Posterior cingulate gyrus (tissue), 11 donors: Measurements from ENCODE around the gene CBFA2T2.
"Not testable (repeated sequence)": the region's sequence is repeated elsewhere in the genome, so short reads cannot be mapped to it uniquely, and the experiment has no call there.

Experiments used
- DNase-seq, 10 donors: peaks; one replicate each; pipeline versions ENCODE4 v3.0.0 to v3.0.0-alpha.2; 2020 to 2021; ENCODE audit warnings: mixed read lengths in 3 of 10
- intact Hi-C: fragments of 100-400 bp; cut with DNase I; formaldehyde crosslinking; loops from one replicate; pipeline ENCODE4 v1.15.1; 2023

The CBFA2T2 gene

GRCh38 chr20:33493076-33493766 is 3.3 kb downstream of the CBFA2T2 start:
- DNase-seq = peak in 2 of 10 donors; percentile 20 to 53
- intact Hi-C loops = no loop called here

- peak in 1 of 10 donors; percentile 59 for DNase-seq
- intact Hi-C loops = not testable (repeated sequence)
Observed at GRCh38 chr20:33496776-33497175, 6.9 kb downstream of the CBFA2T2 start.

GRCh38 chr20:33499355-33499754 is 9.5 kb downstream of the CBFA2T2 start:
- intact Hi-C loops = no loop called here
- DNase-seq = no peak

- intact Hi-C loops = no loop called here
Observed at GRCh38 chr20:33501000-33501399, 11.1 kb downstream of the CBFA2T2 start.

GRCh38 chr20:33503564-33503963 is 13.7 kb downstream of the CBFA2T2 start:
- peak in 1 of 10 donors; percentile 43 for DNase-seq
- intact Hi-C loops = no loop called here

More at GRCh38 chr20:33501000-33501399, 11.1 kb downstream of the CBFA2T2 start:
- DNase-seq = no peak

GRCh38 chr20:33506576-33506975 is 16.7 kb downstream of the CBFA2T2 start:
- DNase-seq = peak in 1 of 10 donors; percentile 34
- intact Hi-C loops = no loop called here

- intact Hi-C loops = no loop called here
- DNase-seq = peak in 1 of 10 donors; percentile 1
Observed at GRCh38 chr20:33507461-33507860, 17.6 kb downstream of the CBFA2T2 start.

- intact Hi-C loops = not testable (repeated sequence)
Observed at GRCh38 chr20:33508015-33508414, 18.1 kb downstream of the CBFA2T2 start.

GRCh38 chr20:33509057-33509456 is 19.2 kb downstream of the CBFA2T2 start:
- intact Hi-C loops = not testable (repeated sequence)
- peak in 1 of 10 donors; percentile 3 for DNase-seq

More at GRCh38 chr20:33508015-33508414, 18.1 kb downstream of the CBFA2T2 start:
- DNase-seq = peak in 1 of 10 donors; percentile 22

GRCh38 chr20:33511876-33512275 is 22.0 kb downstream of the CBFA2T2 start:
- peak in 1 of 10 donors; percentile 47 for DNase-seq
- intact Hi-C loops = not testable (repeated sequence)

- intact Hi-C loops = no loop called here
- DNase-seq = peak in 1 of 10 donors; percentile 39
Observed at GRCh38 chr20:33515569-33516216, 25.8 kb downstream of the CBFA2T2 start.

- DNase-seq = no peak
- intact Hi-C loops = no loop called here
Observed at GRCh38 chr20:33516882-33517281, 27.0 kb downstream of the CBFA2T2 start.

GRCh38 chr20:33518071-33518470 is 28.2 kb downstream of the CBFA2T2 start:
- DNase-seq = peak in 1 of 10 donors; percentile 3
- intact Hi-C loops = no loop called here

- intact Hi-C loops = no loop called here
- DNase-seq = no peak
Observed at GRCh38 chr20:33521461-33521860, 31.6 kb downstream of the CBFA2T2 start.

- peak in 1 of 10 donors; percentile 41 for DNase-seq
- intact Hi-C loops = no loop called here
Observed at GRCh38 chr20:33522256-33522820, 32.4 kb downstream of the CBFA2T2 start.

- intact Hi-C loops = no loop called here
Observed at GRCh38 chr20:33524261-33524660, 34.4 kb downstream of the CBFA2T2 start.

GRCh38 chr20:33526769-33527168 is 36.9 kb downstream of the CBFA2T2 start:
- intact Hi-C loops = no loop called here
- no peak for DNase-seq

More at GRCh38 chr20:33524261-33524660, 34.4 kb downstream of the CBFA2T2 start:
- no peak for DNase-seq

GRCh38 chr20:33531047-33531877 is 41.4 kb downstream of the CBFA2T2 start:
- intact Hi-C loops = no loop called here
- no peak for DNase-seq

- no peak for DNase-seq
- intact Hi-C loops = no loop called here
Observed at GRCh38 chr20:33531885-33532284, 42.0 kb downstream of the CBFA2T2 start.

GRCh38 chr20:33532753-33533459 is 43.0 kb downstream of the CBFA2T2 start:
- intact Hi-C loops = no loop called here
- no peak for DNase-seq
